Common myeloid progenitor, CD34-positive (primary cell): ENCODE results near the gene FAM107B.

Experiments
- CTCF ChIA-PET: fragments of 350-600 bp; sonication (Branson Sonifier 250); formaldehyde crosslinking; loops from one replicate; lab custom pipeline; 2021; ENCODE audit warnings: antibody characterized with exemption; lab: Charles Lee
- POLR2A ChIA-PET: fragments of 350-600 bp; sonication (Branson Sonifier 250); formaldehyde crosslinking; loops from one replicate; lab custom pipeline; 2021; ENCODE audit warnings: antibody characterized with exemption; lab: Charles Lee
- DNase-seq, 3 donors: peaks; one replicate each; pipeline versions ENCODE4 v3.0.0 to v3.0.0-alpha.2; 2013
- H3K27ac ChIP-seq, 2 experiments: 1 replicate in 1 of 2; 2 replicates in 1 of 2; pipeline ENCODE4 v1.7.0; 2013; ENCODE audit warnings: inconsistent platforms in 2 of 2, low read length in 2 of 2, mild to moderate bottlenecking in 2 of 2, low read depth in 1 of 2, moderate library complexity in 1 of 2; ENCODE audit not compliant: severe bottlenecking in 2 of 2, insufficient read depth in 1 of 2, poor library complexity in 1 of 2
- H3K27me3 ChIP-seq, 5 experiments: replicated peaks in 2 of 5; 1 replicate in 3 of 5; 2 replicates in 2 of 5; pipeline versions ENCODE4 v1.6.1 to v1.7.0; 2013; ENCODE audit warnings: low read length in 4 of 5, mild to moderate bottlenecking in 2 of 5, moderate library complexity in 2 of 5, inconsistent platforms in 1 of 5; ENCODE audit not compliant: insufficient read depth in 5 of 5, control insufficient read depth in 4 of 5
- H3K36me3 ChIP-seq, 4 experiments: 1 replicate in 2 of 4; 2 replicates in 2 of 4; pipeline versions ENCODE4 v1.6.1 to v1.7.0; 2013; ENCODE audit warnings: low read length in 3 of 4, control low read depth in 1 of 4, mild to moderate bottlenecking in 1 of 4; ENCODE audit not compliant: control insufficient read depth in 4 of 4, insufficient read depth in 4 of 4
- H3K4me1 ChIP-seq, 4 experiments: 1 replicate in 3 of 4; 2 replicates in 1 of 4; pipeline versions ENCODE4 v1.6.1 to v1.7.1; 2013; ENCODE audit warnings: low read length in 3 of 4, mild to moderate bottlenecking in 3 of 4, control low read depth in 1 of 4, inconsistent platforms in 1 of 4, moderate library complexity in 1 of 4; ENCODE audit not compliant: control insufficient read depth in 4 of 4, insufficient read depth in 4 of 4; ENCODE audit errors: control extremely low read depth in 1 of 4
- H3K4me3 ChIP-seq, 7 experiments: 1 replicate in 4 of 7; 2 replicates in 3 of 7; pipeline versions ENCODE4 v1.5.1 to v1.7.0; 2013; ENCODE audit warnings: mild to moderate bottlenecking in 7 of 7, low read length in 6 of 7, moderate library complexity in 6 of 7, inconsistent platforms in 2 of 7, low read depth in 2 of 7, control low read depth in 1 of 7; ENCODE audit not compliant: insufficient read depth in 4 of 7, control insufficient read depth in 1 of 7; ENCODE audit errors: extremely low read depth in 1 of 7
- H3K9me3 ChIP-seq, 5 experiments: 1 replicate in 4 of 5; 2 replicates in 1 of 5; pipeline versions ENCODE4 v1.6.1 to v1.7.1; 2013; ENCODE audit warnings: low read length in 4 of 5, mild to moderate bottlenecking in 2 of 5, inconsistent platforms in 1 of 5, low read depth in 1 of 5, moderate library complexity in 1 of 5; ENCODE audit not compliant: control insufficient read depth in 4 of 5, insufficient read depth in 2 of 5; ENCODE audit errors: control extremely low read depth in 1 of 5
- WGBS: methylation state at CpG from one replicate; pipeline ENCODE4 v1.1.5; 2013; ENCODE audit not compliant: insufficient coverage; 5-methylcytosine and 5-hydroxymethylcytosine counted together

The FAM107B gene

GRCh38 chr10:14669576-14669975, 105.1 kb downstream of the FAM107B start:
- Histone ChIP-seq H3K4me1 (peaks cover 5 to 10% (median 7%) of the 10 kb centered on the region in 4 experiments), H3K36me3 (no peaks in the 10 kb centered on the region), H3K27me3 (no peaks in the 10 kb centered on the region), H3K27ac (no peak overlapping the region), H3K9me3 (peaks cover 1 to 4% (median 3%) of the 10 kb centered on the region in 5 experiments), H3K4me3 (no peak overlapping the region)
- no peak for DNase-seq
- no CpG with 5 or more reads among the region's 1 CpG for WGBS
- ChIA-PET CTCF (no interaction called here), POLR2A (no interaction called here)

- POLR2A ChIA-PET = no interaction called here
These were observed 106.9 kb downstream of the FAM107B start for GRCh38 chr10:14667781-14668180.

GRCh38 chr10:14667280-14667679, 107.4 kb downstream of the FAM107B start:
- Histone ChIP-seq H3K4me3 (no peak overlapping the region), H3K9me3 (peaks cover 1 to 4% (median 3%) of the 10 kb centered on the region in 5 experiments), H3K27me3 (no peaks in the 10 kb centered on the region), H3K4me1 (no peaks in the 10 kb centered on the region), H3K36me3 (no peaks in the 10 kb centered on the region), H3K27ac (no peak overlapping the region)
- DNase-seq = no peak
- WGBS = 100% methylated on average over 3 of the region's 6 CpGs
- CTCF ChIA-PET = interaction anchor here (1.2 kb wide), 1 partner anchor 122 kb away, joined by 3 read pairs; no protein-coding TSS in a partner anchor
- POLR2A ChIA-PET = no interaction called here

More at GRCh38 chr10:14667781-14668180, 106.9 kb downstream of the FAM107B start:
- no peaks in the 10 kb centered on the region for H3K4me1 ChIP-seq
- no peaks in the 10 kb centered on the region for H3K36me3 ChIP-seq
- no peak overlapping the region for H3K27ac ChIP-seq
- WGBS = 100% methylated on average over 3 of the region's 4 CpGs
- no peak for DNase-seq
- H3K4me3 ChIP-seq = no peak overlapping the region
- CTCF ChIA-PET = no interaction called here
- H3K9me3 ChIP-seq = peaks cover 1 to 4% (median 3%) of the 10 kb centered on the region in 5 experiments
- H3K27me3 ChIP-seq = no peaks in the 10 kb centered on the region

- POLR2A ChIA-PET = no interaction called here
- 94% methylated on average over 4 of the region's 6 CpGs for WGBS
- H3K4me1 ChIP-seq = peaks cover 0 to 3% (median 0%) of the 10 kb centered on the region in 4 experiments
- DNase-seq = no peak
- CTCF ChIA-PET = interaction anchor here (1.2 kb wide), 1 partner anchor 123 kb away, joined by 3 read pairs; no protein-coding TSS in a partner anchor
- H3K27me3 ChIP-seq = no peaks in the 10 kb centered on the region
- no peak overlapping the region for H3K27ac ChIP-seq
- H3K9me3 ChIP-seq = peaks cover 1 to 5% (median 3%) of the 10 kb centered on the region in 5 experiments
- no peak overlapping the region for H3K4me3 ChIP-seq
- no peaks in the 10 kb centered on the region for H3K36me3 ChIP-seq
These were observed 108.5 kb downstream of the FAM107B start for GRCh38 chr10:14665865-14666857.

GRCh38 chr10:14665304-14665703, 109.4 kb downstream of the FAM107B start:
- Histone ChIP-seq H3K4me3 (no peak overlapping the region), H3K27me3 (no peaks in the 10 kb centered on the region), H3K27ac (no peak overlapping the region), H3K9me3 (peaks cover 1 to 9% (median 3%) of the 10 kb centered on the region in 5 experiments), H3K4me1 (peaks cover 0 to 11% (median 0%) of the 10 kb centered on the region in 4 experiments), H3K36me3 (no peaks in the 10 kb centered on the region)
- WGBS = 20% methylated on average over 1 of the region's 1 CpG
- ChIA-PET POLR2A (no interaction called here), CTCF (no interaction called here)
- DNase-seq = no peak

GRCh38 chr10:14664345-14664744, 110.4 kb downstream of the FAM107B start:
- ChIA-PET CTCF (no interaction called here), POLR2A (no interaction called here)
- H3K36me3 ChIP-seq = no peaks in the 10 kb centered on the region
- no peak overlapping the region for H3K27ac ChIP-seq
- H3K27me3 ChIP-seq = no peaks in the 10 kb centered on the region
- peaks cover 0 to 20% (median 4%) of the 10 kb centered on the region in 4 experiments for H3K4me1 ChIP-seq
- WGBS = no CpG with 5 or more reads among the region's 1 CpG
- H3K4me3 ChIP-seq = no peak overlapping the region
- peaks cover 1 to 9% (median 3%) of the 10 kb centered on the region in 5 experiments for H3K9me3 ChIP-seq
- DNase-seq = no peak

- POLR2A ChIA-PET = no interaction called here
- no peaks in the 10 kb centered on the region for H3K27me3 ChIP-seq
- no peaks in the 10 kb centered on the region for H3K36me3 ChIP-seq
- peaks cover 1 to 9% (median 3%) of the 10 kb centered on the region in 5 experiments for H3K9me3 ChIP-seq
- DNase-seq = no peak
- H3K4me3 ChIP-seq = no peak overlapping the region
- H3K4me1 ChIP-seq = peaks cover 0 to 32% (median 4%) of the 10 kb centered on the region in 4 experiments
- WGBS = 94% methylated on average over 3 of the region's 3 CpGs
- no peak overlapping the region for H3K27ac ChIP-seq
- CTCF ChIA-PET = no interaction called here
These were observed 112.9 kb downstream of the FAM107B start for GRCh38 chr10:14661818-14662217.
